H9 (cell line): ENCODE data around the gene SNRNP40. TPM values are rescaled to one million over a fixed set of nuclear protein-coding genes. Genes with fewer than 3 reads are reported as not detected.

ENCODE experiments used
- DNase-seq: peaks from one replicate; pipeline ENCODE4 v3.0.0-alpha.2; 2017
- H2AFZ ChIP-seq: one replicate; pipeline ENCODE4 v1.6.1; 2013; ENCODE audit warnings: mild to moderate bottlenecking, low read length, control low read depth, moderate library complexity
- H2AK5ac ChIP-seq: 2 replicates; pipeline ENCODE4 v1.6.1; 2013; ENCODE audit warnings: low read length, control low read depth, mixed read lengths; ENCODE audit not compliant: insufficient read length
- H2BK120ac ChIP-seq: one replicate; pipeline ENCODE4 v1.6.1; 2013; ENCODE audit warnings: low read depth, mild to moderate bottlenecking, low read length, control low read depth, inconsistent platforms; ENCODE audit not compliant: poor library complexity, severe bottlenecking
- H2BK12ac ChIP-seq: 2 replicates; pipeline ENCODE4 v1.6.1; 2013; ENCODE audit warnings: low read length, control low read depth, mixed read lengths, low read depth; ENCODE audit not compliant: insufficient read length
- H2BK15ac ChIP-seq: 2 replicates; pipeline ENCODE4 v1.6.1; 2013; ENCODE audit warnings: low read depth, low read length, control low read depth
- H2BK20ac ChIP-seq: one replicate; pipeline ENCODE4 v1.6.1; 2013; ENCODE audit warnings: low read depth, mild to moderate bottlenecking, low read length, control low read depth, inconsistent platforms; ENCODE audit not compliant: poor library complexity, severe bottlenecking
- H2BK5ac ChIP-seq: 2 replicates; pipeline ENCODE4 v1.6.1; 2013; ENCODE audit warnings: low read length, control low read depth, mixed read lengths; ENCODE audit not compliant: insufficient read length
- H3K14ac ChIP-seq: 2 replicates; pipeline ENCODE4 v1.6.1; 2013; ENCODE audit warnings: low read length, control low read depth; ENCODE audit not compliant: insufficient read depth
- H3K18ac ChIP-seq: 2 replicates; pipeline ENCODE4 v1.6.1; 2013; ENCODE audit warnings: low read depth, mild to moderate bottlenecking, mixed read lengths, low read length, control low read depth; ENCODE audit not compliant: insufficient read length
- H3K23ac ChIP-seq: 2 replicates; pipeline ENCODE4 v1.6.1; 2013; ENCODE audit warnings: low read length, control low read depth, mixed read lengths, low read depth; ENCODE audit not compliant: insufficient read length
- H3K23me2 ChIP-seq: 2 replicates; pipeline ENCODE4 v1.6.1; 2013; ENCODE audit warnings: low read depth, mild to moderate bottlenecking, mixed read lengths, low read length, control low read depth; ENCODE audit not compliant: insufficient read length, poor library complexity, severe bottlenecking
- H3K27ac ChIP-seq: 2 replicates; pipeline ENCODE4 v1.5.1; 2013; ENCODE audit warnings: low read length, control low read depth, mixed read lengths, low read depth; ENCODE audit not compliant: insufficient read length
- H3K27me3 ChIP-seq: 2 replicates; pipeline ENCODE4 v1.6.1; 2013; ENCODE audit warnings: low read length, control low read depth, inconsistent platforms; ENCODE audit not compliant: insufficient read depth
- H3K4ac ChIP-seq: 2 replicates; pipeline ENCODE4 v1.6.1; 2013; ENCODE audit warnings: low read depth, mild to moderate bottlenecking, control low read depth, inconsistent platforms, low read length, moderate library complexity
- H3K4me1 ChIP-seq: 2 replicates; pipeline ENCODE4 v1.6.1; 2013; ENCODE audit warnings: low read length, control low read depth, inconsistent platforms; ENCODE audit not compliant: insufficient read depth
- H3K4me2 ChIP-seq: 2 replicates; pipeline ENCODE4 v1.6.1; 2013; ENCODE audit warnings: low read length, control low read depth, mixed read lengths; ENCODE audit not compliant: insufficient read length, insufficient read depth
- H3K56ac ChIP-seq: 2 replicates; pipeline ENCODE4 v1.6.1; 2013; ENCODE audit warnings: low read depth, mild to moderate bottlenecking, mixed read lengths, low read length, control low read depth; ENCODE audit not compliant: insufficient read length
- H3K79me1 ChIP-seq: 2 replicates; pipeline ENCODE4 v1.6.1; 2013; ENCODE audit warnings: low read depth, mild to moderate bottlenecking, moderate library complexity, low read length, control low read depth, inconsistent platforms; ENCODE audit not compliant: insufficient read depth, poor library complexity, severe bottlenecking
- H3K79me2 ChIP-seq: 2 replicates; pipeline ENCODE4 v1.6.1; 2013; ENCODE audit warnings: low read length, control low read depth, inconsistent platforms; ENCODE audit not compliant: insufficient read depth
- H3K9ac ChIP-seq: 2 replicates; pipeline ENCODE4 v1.6.1; 2013; ENCODE audit warnings: low read length, control low read depth, mixed read lengths; ENCODE audit not compliant: insufficient read length; ENCODE audit errors: extremely low read depth
- H3K9me3 ChIP-seq: one replicate; pipeline ENCODE4 v1.6.1; 2013; ENCODE audit warnings: low read depth, low read length, inconsistent platforms; ENCODE audit not compliant: control insufficient read depth
- H3T11ph ChIP-seq: one replicate; pipeline ENCODE4 v1.6.1; 2013; ENCODE audit warnings: mild to moderate bottlenecking, low read length, control low read depth, inconsistent platforms
- H4K20me1 ChIP-seq: one replicate; pipeline ENCODE4 v1.6.1; 2013; ENCODE audit not compliant: control insufficient read depth, insufficient read length, insufficient read depth
- H4K5ac ChIP-seq: 2 replicates; pipeline ENCODE4 v1.6.1; 2013; ENCODE audit warnings: low read depth, mild to moderate bottlenecking, mixed read lengths, low read length, control low read depth; ENCODE audit not compliant: insufficient read length
- H4K8ac ChIP-seq: replicated peaks from 2 replicates; pipeline ENCODE4 v1.6.1; 2013; ENCODE audit warnings: low read length, control low read depth, mixed read lengths, low read depth; ENCODE audit not compliant: insufficient read length
- H4K91ac ChIP-seq: 2 replicates; pipeline ENCODE4 v1.6.1; 2013; ENCODE audit warnings: low read depth, mild to moderate bottlenecking, moderate library complexity, mixed read lengths, low read length, control low read depth; ENCODE audit not compliant: insufficient read length
- H3K27ac Mint-ChIP-seq, 3 experiments: 2 replicates in 2 of 3; 3 replicates in 1 of 3; pipeline ENCODE4 v1.8.0; 2020 to 2021; ENCODE audit warnings: mixed read lengths in 3 of 3, mild to moderate bottlenecking in 1 of 3, moderate library complexity in 1 of 3
- H3K27me3 Mint-ChIP-seq: 2 replicates; pipeline ENCODE4 v1.8.0; 2021; ENCODE audit warnings: low read depth, mild to moderate bottlenecking, moderate library complexity, mixed read lengths
- H3K36me3 Mint-ChIP-seq, 3 experiments: 2 replicates in 2 of 3; 3 replicates in 1 of 3; pipeline ENCODE4 v1.8.0; 2020 to 2021; ENCODE audit warnings: low read depth in 3 of 3, mixed read lengths in 3 of 3; ENCODE audit not compliant: insufficient read depth in 1 of 3
- H3K4me1 Mint-ChIP-seq, 2 experiments: 2 replicates each; pipeline ENCODE4 v1.8.0; 2020; ENCODE audit warnings: mixed read lengths in 2 of 2
- H3K4me3 Mint-ChIP-seq, 2 experiments: 2 replicates in 1 of 2; 3 replicates in 1 of 2; pipeline ENCODE4 v1.8.0; 2020 to 2021; ENCODE audit warnings: mild to moderate bottlenecking in 2 of 2, mixed read lengths in 2 of 2, moderate library complexity in 1 of 2
- H3K9me3 Mint-ChIP-seq, 2 experiments: 2 replicates in 1 of 2; 3 replicates in 1 of 2; pipeline ENCODE4 v1.8.0; 2020; ENCODE audit warnings: mild to moderate bottlenecking in 2 of 2, mixed read lengths in 2 of 2, moderate library complexity in 1 of 2
- WGBS: extraction: QIAGEN DNeasy Blood & Tissue Kit; methylation state at CpG from one replicate; pipeline ENCODE4 v1.1.7; 2013; ENCODE audit warnings: missing lambda C conversion rate, low lambda C conversion rate, mixed read lengths; ENCODE audit not compliant: insufficient read length; ENCODE audit errors: extremely low coverage; 5-methylcytosine and 5-hydroxymethylcytosine counted together
- total RNA-seq: library from RNA; stranded (reverse); gene quantifications from 2 replicates; pipeline ENCODE4 v1.2.1, GENCODE V29; 2021
- TF ChIP-seq, protein P1 (sequence below): fragments of 200-600 bp; sonication (generic); conservative IDR thresholded peaks from 3 replicates; pipeline ENCODE4 v1.8.0; 2021; ENCODE audit warnings: antibody characterized with exemption, mild to moderate bottlenecking

SNRNP40 gene
- total RNA-seq, 1 experiment from 2014 or later, result 132 TPM

DNA sequence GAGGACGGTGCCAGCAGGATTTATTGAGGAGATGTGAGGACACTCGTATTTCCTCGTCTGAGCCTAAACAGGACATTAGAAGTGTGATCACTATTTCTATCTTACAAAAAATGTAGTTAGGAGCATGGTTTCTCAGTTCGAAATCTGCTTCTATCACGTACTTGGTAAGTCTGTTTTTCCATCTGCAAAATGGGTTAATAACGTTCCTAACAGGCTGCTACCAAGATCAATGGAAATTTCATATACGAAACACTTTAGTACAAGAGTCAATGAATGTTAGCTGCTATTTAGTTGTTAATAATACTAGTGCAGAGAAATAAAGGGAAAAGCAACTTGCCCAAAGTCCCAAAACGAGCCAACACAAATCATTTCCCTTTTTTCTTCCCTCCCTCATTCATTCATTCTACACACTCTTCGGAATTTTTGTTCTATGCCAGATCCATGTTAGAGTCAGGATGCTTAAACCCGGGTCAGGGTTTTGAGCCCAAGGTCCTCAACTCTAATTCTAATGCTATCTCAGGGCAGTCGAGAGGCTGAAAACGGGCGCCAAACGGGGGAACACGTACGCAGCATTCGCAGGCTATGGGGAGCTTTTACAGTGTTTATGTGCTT lies 608 bp downstream of the SNRNP40 start:
- Histone ChIP-seq H3K18ac (peak overlapping the region; percentile 86), H3K4me2 (peak overlapping the region; percentile 78), H3K14ac (peak overlapping the region; percentile 93), H3K23ac (no peak overlapping the region), H3K27me3 (no peaks in the 10 kb centered on the region), H3K56ac (no peak overlapping the region), H3K4me1 (peaks cover 2% of the 10 kb centered on the region), H2BK20ac (no peak overlapping the region), H2BK15ac (no peak overlapping the region), H4K20me1 (no peaks in the 10 kb centered on the region), H2AFZ (no peak overlapping the region), H4K5ac (no peak overlapping the region), H3K4ac (no peak overlapping the region), H2BK12ac (no peak overlapping the region), H3K79me2 (peaks cover 31% of the 10 kb centered on the region; the same call in 1 of the 2 replicates), H3K9ac (peak overlapping the region; percentile 96), H3K23me2 (no peaks in the 10 kb centered on the region), H2BK120ac (no peak overlapping the region), H4K8ac (no peak overlapping the region), H3T11ph (no peak overlapping the region), H3K79me1 (peaks cover 4% of the 10 kb centered on the region), H3K27ac (no peak overlapping the region), H2AK5ac (no peak overlapping the region), H2BK5ac (no peak overlapping the region), H3K9me3 (no peaks in the 10 kb centered on the region), H4K91ac (no peak overlapping the region)
- Mint-ChIP-seq H3K36me3 (peaks cover 27 to 45% (median 44%) of the 10 kb centered on the region in 3 experiments; a peak in 6 of 7 replicates), H3K4me3 (no peak overlapping the region), H3K27me3 (peaks cover 1% of the 10 kb centered on the region; the same call in 1 of the 2 replicates), H3K4me1 (peaks cover 8 to 13% of the 10 kb centered on the region in 2 experiments), H3K27ac (peak overlapping the region in 2 of 3 experiments; percentile 48 to 59; a peak in 4 of 7 replicates), H3K9me3 (no peaks in the 10 kb centered on the region; a peak in 1 of 5 replicates)
- no peak for DNase-seq
- TF ChIP-seq, protein P1, sequence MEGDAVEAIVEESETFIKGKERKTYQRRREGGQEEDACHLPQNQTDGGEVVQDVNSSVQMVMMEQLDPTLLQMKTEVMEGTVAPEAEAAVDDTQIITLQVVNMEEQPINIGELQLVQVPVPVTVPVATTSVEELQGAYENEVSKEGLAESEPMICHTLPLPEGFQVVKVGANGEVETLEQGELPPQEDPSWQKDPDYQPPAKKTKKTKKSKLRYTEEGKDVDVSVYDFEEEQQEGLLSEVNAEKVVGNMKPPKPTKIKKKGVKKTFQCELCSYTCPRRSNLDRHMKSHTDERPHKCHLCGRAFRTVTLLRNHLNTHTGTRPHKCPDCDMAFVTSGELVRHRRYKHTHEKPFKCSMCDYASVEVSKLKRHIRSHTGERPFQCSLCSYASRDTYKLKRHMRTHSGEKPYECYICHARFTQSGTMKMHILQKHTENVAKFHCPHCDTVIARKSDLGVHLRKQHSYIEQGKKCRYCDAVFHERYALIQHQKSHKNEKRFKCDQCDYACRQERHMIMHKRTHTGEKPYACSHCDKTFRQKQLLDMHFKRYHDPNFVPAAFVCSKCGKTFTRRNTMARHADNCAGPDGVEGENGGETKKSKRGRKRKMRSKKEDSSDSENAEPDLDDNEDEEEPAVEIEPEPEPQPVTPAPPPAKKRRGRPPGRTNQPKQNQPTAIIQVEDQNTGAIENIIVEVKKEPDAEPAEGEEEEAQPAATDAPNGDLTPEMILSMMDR, result no peak
- WGBS, result no CpG with 5 or more reads among the region's 17 CpGs
